ENCODE measurements around the gene EFHB. TPM values are rescaled to one million over a fixed set of nuclear protein-coding genes. Genes with fewer than 3 reads are reported as not detected.

The EFHB gene
- total RNA-seq, 1 donor from 2014 or later: 2.0 TPM

GRCh38 chr3:19907523-19907922 is 26.5 kb downstream of the EFHB start:
- H3K27me3 ChIP-seq: no peaks in the 10 kb centered on the region
- H3K36me3 ChIP-seq: peaks cover 7% of the 10 kb centered on the region
- no peaks in the 10 kb centered on the region for H3K79me2 ChIP-seq (ENCODE audit: low read depth)
- H3K4me3 ChIP-seq: no peak overlapping the region
- no peaks in the 10 kb centered on the region for H4K20me1 ChIP-seq (ENCODE audit: low read depth)
- no peak overlapping the region for H3K4me2 ChIP-seq
- H3K4me1 ChIP-seq: no peaks in the 10 kb centered on the region
- no peak overlapping the region for H3K27ac Mint-ChIP-seq
- no peak overlapping the region for H3K9ac ChIP-seq
- no peaks in the 10 kb centered on the region for H3K27me3 Mint-ChIP-seq (ENCODE audit: insufficient read depth, low read depth)
- H3F3A ChIP-seq (ENCODE audit: low read depth): no peaks in the 10 kb centered on the region
- no peak for DNase-seq (ENCODE audit: low spot score)
- no peaks in the 10 kb centered on the region for H3K9me3 ChIP-seq (ENCODE audit: low read depth)
- peaks cover 19% of the 10 kb centered on the region for H3K9me3 Mint-ChIP-seq
- no peaks in the 10 kb centered on the region for H3K4me1 Mint-ChIP-seq
- no peak for TF ChIP-seq EZH2 (IDR thresholded peaks at IDR 0.05)
- TF ChIP-seq EZH2phosphoT487 (IDR thresholded peaks at IDR 0.05): no peak
- no peak for TF ChIP-seq CTCF (IDR thresholded peaks at IDR 0.05)
- H3K36me3 Mint-ChIP-seq: no peaks in the 10 kb centered on the region
- no peak overlapping the region for H3K27ac ChIP-seq
- H3K4me3 Mint-ChIP-seq: no peak overlapping the region
- H2AFZ ChIP-seq (replicated peaks): no peak overlapping the region

GRCh38 chr3:19903649-19904048 is 30.4 kb downstream of the EFHB start:
- H3K9me3 Mint-ChIP-seq: peaks cover 2% of the 10 kb centered on the region
- H3K27ac Mint-ChIP-seq: no peak overlapping the region
- H3K4me1 ChIP-seq: peaks cover 4% of the 10 kb centered on the region
- H3K27ac ChIP-seq: no peak overlapping the region
- DNase-seq (ENCODE audit: low spot score): no peak
- no peaks in the 10 kb centered on the region for H3K36me3 Mint-ChIP-seq
- H3K79me2 ChIP-seq (ENCODE audit: low read depth): no peaks in the 10 kb centered on the region
- peaks cover 9% of the 10 kb centered on the region for H3K4me1 Mint-ChIP-seq
- H4K20me1 ChIP-seq (ENCODE audit: low read depth): no peaks in the 10 kb centered on the region
- no peak overlapping the region for H3K4me3 Mint-ChIP-seq
- H3K4me2 ChIP-seq: no peak overlapping the region
- H3F3A ChIP-seq (ENCODE audit: low read depth): no peaks in the 10 kb centered on the region
- H2AFZ ChIP-seq (replicated peaks): no peak overlapping the region
- H3K27me3 ChIP-seq: no peaks in the 10 kb centered on the region
- no peak overlapping the region for H3K4me3 ChIP-seq
- no peaks in the 10 kb centered on the region for H3K27me3 Mint-ChIP-seq (ENCODE audit: insufficient read depth, low read depth)
- TF ChIP-seq EZH2 (IDR thresholded peaks at IDR 0.05) (no peak), CTCF (IDR thresholded peaks at IDR 0.05) (no peak), EZH2phosphoT487 (IDR thresholded peaks at IDR 0.05) (no peak)
- no peak overlapping the region for H3K9ac ChIP-seq
- no peaks in the 10 kb centered on the region for H3K9me3 ChIP-seq (ENCODE audit: low read depth)
- H3K36me3 ChIP-seq: peaks cover 7% of the 10 kb centered on the region

GRCh38 chr3:19901918-19902317 is 32.1 kb downstream of the EFHB start:
- no peaks in the 10 kb centered on the region for H3K27me3 ChIP-seq
- H3K36me3 ChIP-seq: peaks cover 7% of the 10 kb centered on the region
- Mint-ChIP-seq H3K36me3 (no peaks in the 10 kb centered on the region), H3K9me3 (peaks cover 2% of the 10 kb centered on the region), H3K4me1 (peaks cover 14% of the 10 kb centered on the region), H3K27ac (no peak overlapping the region), H3K27me3 (ENCODE audit: insufficient read depth, low read depth) (no peaks in the 10 kb centered on the region), H3K4me3 (no peak overlapping the region)
- no peak overlapping the region for H2AFZ ChIP-seq (replicated peaks)
- no peak overlapping the region for H3K9ac ChIP-seq
- H3K9me3 ChIP-seq (ENCODE audit: low read depth): no peaks in the 10 kb centered on the region
- no peak overlapping the region for H3K4me3 ChIP-seq
- H3F3A ChIP-seq (ENCODE audit: low read depth): no peaks in the 10 kb centered on the region
- no peak for DNase-seq (ENCODE audit: low spot score)
- no peak overlapping the region for H3K27ac ChIP-seq
- H4K20me1 ChIP-seq (ENCODE audit: low read depth): no peaks in the 10 kb centered on the region
- H3K4me2 ChIP-seq: no peak overlapping the region
- no peaks in the 10 kb centered on the region for H3K79me2 ChIP-seq (ENCODE audit: low read depth)
- peaks cover 6% of the 10 kb centered on the region for H3K4me1 ChIP-seq
- TF ChIP-seq CTCF (IDR thresholded peaks at IDR 0.05) (no peak), EZH2phosphoT487 (IDR thresholded peaks at IDR 0.05) (no peak), EZH2 (IDR thresholded peaks at IDR 0.05) (no peak)

Data from neural progenitor cell (in vitro differentiated cells).